Measurements from ENCODE around the gene KATNIP.
"Not testable (repeated sequence)": the region's sequence is repeated elsewhere in the genome, so short reads cannot be mapped to it uniquely, and the experiment has no call there.

KATNIP gene

GRCh38 chr16:27534256-27534655, 15.7 kb upstream of the KATNIP start:
- no peak for DNase-seq (ENCODE audit: low read depth in 2 of 2, low spot score in 1 of 2)

DNA sequence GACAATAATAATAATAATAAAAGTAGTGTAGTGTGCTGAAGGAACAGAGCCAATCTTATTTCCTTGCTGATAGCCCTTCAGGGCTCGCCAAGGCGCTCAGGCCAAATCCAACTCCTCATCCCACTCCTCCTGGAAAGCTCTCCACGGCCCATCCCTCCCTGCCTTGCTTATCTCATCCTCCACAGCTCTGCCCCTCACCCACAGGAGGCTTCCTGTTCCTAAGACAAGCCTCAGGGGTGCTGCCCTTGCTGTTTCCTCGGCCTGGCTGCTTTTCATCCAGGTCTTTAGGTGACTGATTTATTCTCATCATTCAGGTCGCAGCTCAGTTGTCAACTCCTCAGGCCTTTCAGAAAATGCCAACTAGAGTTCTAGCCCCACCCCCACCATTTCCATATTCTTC, 11.4 kb upstream of the KATNIP start:
- DNase-seq (ENCODE audit: low read depth in 2 of 2, low spot score in 1 of 2) = no peak

- DNase-seq (ENCODE audit: low read depth in 2 of 2, low spot score in 1 of 2) = no peak
These were observed 10.8 kb upstream of the KATNIP start for GRCh38 chr16:27539120-27539519.

DNA sequence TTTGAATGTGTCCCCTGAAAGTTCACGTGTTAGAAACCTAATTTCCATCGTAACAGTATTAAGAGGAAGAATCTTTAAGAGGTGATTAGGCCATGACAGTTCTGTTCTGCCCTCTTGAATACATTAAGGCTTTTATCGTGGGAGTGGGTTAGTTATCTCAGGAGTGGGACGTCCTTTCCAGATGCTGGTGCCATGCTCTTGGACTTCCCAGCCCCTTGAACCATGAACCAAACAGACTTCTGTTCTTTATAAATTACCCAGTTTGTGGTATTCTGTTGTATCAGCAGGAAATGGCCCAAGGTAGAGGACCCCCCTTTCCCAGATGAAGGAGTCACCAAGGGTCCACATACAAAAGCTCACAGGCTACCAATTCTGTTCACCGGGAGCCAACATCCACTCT, 10.3 kb upstream of the KATNIP start:
- DNase-seq (ENCODE audit: low read depth in 2 of 2, low spot score in 1 of 2) = no peak

- DNase-seq (ENCODE audit: low read depth in 2 of 2, low spot score in 1 of 2) = no peak
These were observed 6.1 kb upstream of the KATNIP start for GRCh38 chr16:27543801-27544200.

- DNase-seq (ENCODE audit: low read depth in 2 of 2, low spot score in 1 of 2) = no peak
These were observed 5.3 kb upstream of the KATNIP start for GRCh38 chr16:27544671-27545070.

DNA sequence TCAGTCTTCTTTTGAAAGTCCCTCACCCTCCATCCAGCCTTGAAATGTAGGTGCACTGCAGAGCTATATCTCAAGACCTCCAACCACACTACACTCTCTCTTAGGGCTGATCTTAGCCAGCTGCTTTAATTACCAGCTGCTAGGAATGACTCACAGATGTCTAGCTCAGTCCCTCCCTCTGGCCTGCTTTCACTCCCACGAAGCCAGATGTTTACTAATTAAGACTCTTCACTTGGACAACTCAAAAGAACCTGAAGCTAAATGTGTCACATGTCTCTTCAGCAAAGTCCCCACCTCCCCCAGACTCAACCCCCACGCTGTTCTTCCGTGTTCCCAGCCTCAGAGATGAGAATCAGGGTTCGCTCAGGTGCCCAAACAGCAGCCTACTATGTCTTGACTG, 2.8 kb upstream of the KATNIP start:
- no peak for DNase-seq (ENCODE audit: low read depth in 2 of 2, low spot score in 1 of 2)

DNA sequence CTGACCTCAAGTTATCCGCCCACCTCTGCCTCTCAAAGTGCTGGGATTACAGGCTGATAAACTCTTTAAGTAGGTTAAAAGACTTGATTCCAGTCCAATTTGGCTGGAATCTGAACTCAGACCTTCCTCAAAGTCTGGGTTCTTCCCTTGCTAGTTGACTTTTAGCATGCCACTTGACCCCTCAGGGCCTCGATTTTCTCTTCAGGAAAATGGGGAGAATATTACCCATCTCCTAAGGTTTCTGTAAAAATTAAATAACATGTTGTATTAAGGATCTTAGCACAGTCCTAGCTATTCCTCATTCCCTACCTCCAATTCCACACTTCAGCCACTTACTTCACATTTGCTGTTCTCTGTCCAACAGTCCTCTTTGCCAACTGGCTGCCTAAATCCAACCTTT, 2.1 kb upstream of the KATNIP start:
- DNase-seq (ENCODE audit: low read depth in 2 of 2, low spot score in 1 of 2) = no peak

GRCh38 chr16:27549464-27549745, 539 bp upstream of the KATNIP start:
- no peak for DNase-seq (ENCODE audit: low read depth in 2 of 2, low spot score in 1 of 2)

DNA sequence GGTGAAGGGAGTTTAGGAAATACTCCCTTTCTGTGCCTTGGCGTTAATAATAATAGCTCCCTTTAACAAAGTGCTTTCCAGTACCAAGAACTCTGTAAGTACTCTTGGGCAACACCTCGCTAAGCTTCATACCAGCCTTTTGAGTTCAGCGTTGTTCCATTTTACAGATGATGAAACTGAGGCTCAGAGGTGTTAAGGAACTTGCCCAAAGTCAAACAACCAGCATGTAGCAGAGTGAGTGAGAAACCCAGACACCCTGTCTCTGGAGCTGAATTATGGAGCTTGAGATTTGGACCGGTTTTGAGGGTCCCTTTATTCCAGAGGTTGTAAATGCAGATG, 607 bp downstream of the KATNIP start:
- no peak for DNase-seq (ENCODE audit: low read depth in 2 of 2, low spot score in 1 of 2)

DNA sequence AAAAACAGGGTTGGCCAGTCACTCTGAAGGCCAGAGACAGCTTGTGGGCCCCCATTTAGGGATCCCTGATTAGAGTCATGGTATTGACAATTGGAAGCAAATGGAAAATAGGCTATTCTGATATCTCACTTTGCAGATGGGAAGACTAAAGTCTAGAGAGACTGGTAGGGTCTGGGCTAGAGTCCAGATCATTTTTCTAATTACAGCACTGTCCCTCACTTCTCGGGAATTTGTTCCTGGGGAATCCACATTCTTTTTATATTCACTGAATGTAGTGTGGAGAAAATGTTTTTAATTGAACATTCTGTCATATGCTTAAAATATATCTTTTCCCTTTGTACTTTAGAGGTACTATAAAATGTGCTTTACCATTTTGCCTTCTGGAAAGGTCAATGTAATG, 1.1 kb downstream of the KATNIP start:
- DNase-seq (ENCODE audit: low read depth in 2 of 2, low spot score in 1 of 2) = no peak

DNA sequence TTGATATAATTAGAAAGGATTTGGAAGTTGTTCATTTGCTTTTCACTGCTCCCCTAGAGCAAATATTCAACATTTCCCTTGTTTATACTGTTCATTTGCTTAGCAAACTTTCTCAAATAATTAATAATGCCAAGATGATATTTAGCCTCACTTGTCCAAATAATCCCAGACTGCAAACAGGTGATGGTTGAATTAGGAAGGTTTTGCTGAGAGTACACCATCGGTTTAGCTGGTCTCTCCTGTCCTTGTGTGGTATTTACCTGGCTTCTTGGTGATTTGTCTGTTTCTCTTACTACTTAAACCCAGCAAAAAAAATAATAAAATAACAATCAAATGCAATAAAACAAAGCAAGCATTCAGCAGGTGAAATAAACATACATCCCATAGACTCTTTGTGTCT, 6.5 kb downstream of the KATNIP start:
- no peak for DNase-seq (ENCODE audit: low read depth in 2 of 2, low spot score in 1 of 2)

DNA sequence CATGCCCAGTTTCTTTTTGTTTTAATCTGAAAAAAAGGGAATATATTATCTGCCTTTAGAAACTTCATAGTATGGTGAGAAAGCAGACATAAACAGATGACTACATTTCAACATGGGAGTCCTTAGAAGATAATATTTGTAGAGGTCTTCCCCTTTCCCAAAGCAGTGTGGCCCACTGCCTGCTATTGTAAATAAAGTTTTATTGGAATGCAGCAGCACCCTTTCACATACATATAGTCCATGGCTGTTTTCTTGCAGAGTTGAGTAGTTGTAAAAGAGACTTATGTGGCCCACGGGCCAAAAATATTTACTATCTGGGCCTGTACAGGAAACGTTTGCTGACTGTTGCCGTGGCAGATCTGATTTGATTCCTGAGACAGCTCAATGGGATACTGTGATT, 8.5 kb downstream of the KATNIP start:
- no peak for DNase-seq (ENCODE audit: low read depth in 2 of 2, low spot score in 1 of 2)

- DNase-seq (ENCODE audit: low read depth in 2 of 2, low spot score in 1 of 2) = no peak
These were observed 9.0 kb downstream of the KATNIP start for GRCh38 chr16:27558932-27559331.

GRCh38 chr16:27561216-27561615, 11.3 kb downstream of the KATNIP start:
- no peak for DNase-seq (ENCODE audit: low read depth in 2 of 2, low spot score in 1 of 2)

DNA sequence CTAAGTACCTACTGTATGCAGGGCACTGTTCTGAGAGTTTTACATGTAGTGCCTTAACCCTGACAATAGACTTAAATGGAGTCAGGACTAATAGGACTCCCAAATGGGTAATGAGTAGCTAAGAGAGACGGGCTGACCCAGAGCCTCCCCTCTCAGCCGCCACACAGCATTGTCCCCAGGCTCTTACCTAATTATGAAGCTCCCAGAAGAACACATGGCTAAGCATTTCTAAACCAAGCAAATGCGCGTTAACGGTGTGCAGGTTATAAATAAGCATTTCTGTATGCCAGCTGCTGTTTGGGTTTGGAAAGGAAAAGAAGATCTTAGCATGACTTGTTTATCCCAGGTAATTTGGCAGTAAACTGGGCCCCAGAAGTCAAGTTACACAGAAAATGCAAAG, 14.3 kb downstream of the KATNIP start:
- DNase-seq (ENCODE audit: low read depth in 2 of 2, low spot score in 1 of 2) = no peak

DNA sequence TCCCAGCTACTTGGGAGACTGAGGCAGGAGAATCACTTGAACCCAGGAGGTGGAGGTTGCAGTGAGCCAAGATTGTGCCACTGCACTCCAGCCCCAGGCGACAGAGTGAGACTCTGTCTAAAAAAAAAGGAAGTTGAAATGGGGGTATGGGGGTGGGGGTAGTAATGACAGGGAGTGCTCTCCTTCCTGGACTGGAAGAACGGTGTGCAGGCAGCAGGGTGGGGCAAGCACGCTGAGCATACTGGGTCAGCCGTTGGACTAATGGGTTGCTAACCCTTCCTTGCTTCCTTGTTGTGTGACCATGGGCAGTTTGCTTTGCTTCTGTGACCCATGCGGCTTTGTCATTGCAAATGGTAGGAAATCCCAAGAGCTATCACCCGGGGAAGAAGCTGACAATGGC, 16.5 kb downstream of the KATNIP start:
- DNase-seq (ENCODE audit: low read depth in 2 of 2, low spot score in 1 of 2) = no peak

DNA sequence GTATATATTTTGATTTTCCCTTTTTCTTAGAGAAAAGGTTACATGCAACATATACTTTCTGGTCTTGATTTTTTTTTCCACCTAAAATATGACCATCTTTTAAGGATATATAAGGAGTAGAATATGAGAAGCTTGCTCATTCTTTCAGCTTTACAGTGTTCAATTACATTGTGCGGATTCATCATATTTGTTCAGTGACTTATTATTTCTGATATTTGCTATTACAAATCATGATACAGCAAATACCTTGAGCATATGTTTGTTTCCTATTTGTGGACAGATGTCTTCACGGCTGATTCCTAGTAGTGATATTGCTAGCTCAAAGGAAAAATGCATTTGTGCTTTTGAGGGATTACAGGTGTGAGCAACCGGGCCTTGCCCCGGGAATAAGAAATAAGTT, 18.1 kb downstream of the KATNIP start:
- no peak for DNase-seq (ENCODE audit: low read depth in 2 of 2, low spot score in 1 of 2)

DNA sequence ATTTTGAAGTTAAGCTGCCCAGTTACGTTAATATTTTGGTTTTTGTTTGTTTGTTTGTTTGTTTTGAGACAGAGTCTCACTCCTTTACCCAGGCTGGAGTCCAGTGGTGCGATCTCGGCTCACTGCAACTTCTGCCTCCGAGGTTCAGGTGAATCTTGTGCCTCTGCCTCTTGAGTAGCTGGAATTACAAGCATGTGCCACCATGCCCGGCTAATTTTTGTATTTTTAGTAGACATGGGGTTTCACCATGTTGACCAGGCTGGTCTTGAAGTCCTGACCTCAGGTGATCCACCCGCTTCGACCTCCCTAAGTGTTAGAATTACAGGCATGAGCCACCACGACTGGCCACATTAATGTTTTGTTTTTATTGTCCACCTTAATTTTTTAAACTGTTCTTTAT, 21.0 kb downstream of the KATNIP start:
- DNase-seq (ENCODE audit: low read depth in 2 of 2, low spot score in 1 of 2) = not testable (repeated sequence)

DNA sequence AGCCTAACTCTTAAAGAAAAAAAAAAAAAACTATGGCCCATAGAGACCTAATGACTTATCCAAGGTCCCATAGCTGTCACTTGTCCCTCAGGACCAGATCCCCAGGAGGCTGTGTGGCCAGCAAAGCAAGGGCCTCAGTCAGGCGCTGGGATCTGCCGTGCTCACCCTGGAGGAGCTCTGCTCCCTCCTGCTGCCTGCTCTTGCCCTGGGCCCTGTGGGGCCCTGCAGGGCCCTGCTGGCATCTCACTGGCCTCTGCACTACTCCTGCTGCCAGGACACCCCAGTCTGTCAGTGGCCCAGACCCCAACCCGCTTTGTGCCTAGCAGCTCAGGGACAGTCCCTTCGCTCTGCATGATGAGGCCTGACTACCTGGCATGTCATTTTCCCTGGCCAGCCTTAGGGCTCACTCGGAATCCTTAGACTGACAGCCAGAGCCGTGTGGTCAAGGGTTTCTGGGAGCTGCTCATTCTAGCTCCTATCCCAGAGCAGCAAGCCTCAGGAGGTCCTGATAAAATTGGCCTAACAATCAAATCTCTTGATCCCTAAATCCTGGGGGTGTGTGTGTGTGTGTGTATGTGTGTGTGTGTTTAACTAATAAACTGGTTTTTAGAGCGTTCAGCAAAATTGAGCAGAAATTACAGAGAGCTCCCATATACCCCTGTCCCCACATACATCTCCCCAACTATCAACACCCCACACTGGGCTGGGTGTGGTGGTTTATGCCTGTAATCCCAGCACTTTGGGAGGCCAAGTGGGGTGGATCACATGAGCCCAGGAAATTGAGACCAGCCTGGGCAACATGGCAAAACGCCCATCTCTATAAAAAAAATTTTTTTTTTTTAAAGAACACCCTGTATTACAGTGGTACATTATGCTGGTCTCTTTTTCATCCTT, 21.7 kb downstream of the KATNIP start:
- DNase-seq (ENCODE audit: low read depth in 2 of 2, low spot score in 1 of 2) = no peak

DNA sequence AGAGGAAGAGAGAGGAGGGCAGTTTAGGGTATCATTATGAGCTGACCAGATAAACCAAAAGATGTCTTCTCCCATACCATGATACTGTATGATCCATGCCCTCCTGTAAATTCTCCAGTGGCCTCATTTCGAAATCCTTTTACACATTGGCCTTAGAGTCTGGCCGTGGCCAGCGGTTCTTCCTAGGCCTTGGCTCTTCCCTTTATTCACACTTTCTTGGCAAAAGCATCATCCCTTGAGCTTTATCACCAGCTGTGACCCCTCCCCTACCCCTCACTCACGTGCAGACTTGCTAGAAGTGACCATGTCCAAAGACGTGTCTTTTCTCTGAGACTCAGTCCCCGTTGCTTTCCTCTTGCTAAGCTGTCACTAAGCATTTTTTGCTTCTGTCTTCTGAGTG, 22.8 kb downstream of the KATNIP start:
- no peak for DNase-seq (ENCODE audit: low read depth in 2 of 2, low spot score in 1 of 2)

DNA sequence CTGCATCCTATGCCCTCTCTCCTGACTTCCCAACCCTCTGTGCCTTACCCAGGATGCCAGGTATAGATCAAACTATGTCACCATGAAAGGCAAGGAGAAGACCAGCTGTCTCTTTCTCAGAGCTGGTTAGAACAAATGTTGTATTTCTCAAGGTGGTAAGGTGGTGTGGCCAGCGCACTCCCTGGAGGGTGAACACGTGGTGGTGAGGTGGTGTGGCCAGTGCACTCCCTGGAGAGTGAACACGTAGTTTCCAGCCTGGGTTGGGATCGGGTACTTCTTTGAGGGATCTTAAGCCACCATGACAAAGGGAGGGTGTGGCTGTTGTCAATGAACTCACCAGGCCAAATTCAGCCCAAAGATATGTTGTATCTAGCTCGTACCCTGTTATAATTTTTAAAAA, 26.8 kb downstream of the KATNIP start:
- no peak for DNase-seq (ENCODE audit: low read depth in 2 of 2, low spot score in 1 of 2)

DNA sequence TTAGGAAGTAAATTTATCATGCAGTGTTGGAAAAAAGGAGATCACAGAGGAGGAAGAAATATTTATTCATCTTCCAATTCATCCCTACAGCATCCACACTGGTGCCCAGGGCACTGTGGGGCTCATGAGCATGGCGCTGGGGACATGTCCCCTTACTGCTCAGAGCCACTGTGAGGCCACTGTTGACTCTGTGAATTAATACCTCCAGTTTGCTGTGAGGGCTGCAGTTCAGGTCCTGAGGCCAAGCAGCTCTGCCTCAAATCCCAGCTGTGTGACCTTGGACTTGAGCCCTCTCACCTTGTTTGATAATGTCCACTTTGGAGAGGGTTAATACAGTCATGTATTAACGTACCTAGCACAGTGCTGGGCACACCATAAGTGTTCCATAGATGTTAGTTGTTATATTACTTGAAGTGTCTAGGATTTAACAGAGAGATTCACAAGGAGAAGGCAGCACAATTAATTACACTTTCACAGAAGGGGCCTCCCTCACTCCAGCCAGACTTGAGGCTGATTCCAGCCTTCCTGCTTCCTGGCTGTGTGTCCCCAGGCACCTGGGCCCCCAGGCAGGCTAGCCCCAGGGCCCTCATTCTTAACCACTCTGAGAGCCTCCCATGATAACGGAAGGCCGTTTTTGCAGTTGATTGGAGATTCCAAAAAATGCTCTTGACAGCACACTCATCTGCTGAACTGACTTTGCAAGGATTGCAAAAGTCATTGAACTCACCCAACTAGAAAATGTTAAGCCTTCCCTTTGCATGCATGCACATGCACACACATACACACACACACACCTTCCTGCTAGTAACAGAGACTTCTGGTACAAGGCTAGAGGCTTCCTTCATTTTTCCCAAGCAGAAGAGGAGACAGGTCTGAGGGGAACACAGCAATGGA, 29.4 kb downstream of the KATNIP start:
- no peak for DNase-seq (ENCODE audit: low read depth in 2 of 2, low spot score in 1 of 2)
